GM12878 (cell line): ENCODE measurements around the gene UMAD1. TPM values are rescaled to one million over a fixed set of nuclear protein-coding genes. Genes with fewer than 3 reads are reported as not detected.

ENCODE experiments used
- ATAC-seq: fragments of 200-7000 bp; cut with Tn5 transposase; 3 replicates; pipeline ENCODE4 v1.9.1; 2020; ENCODE audit warnings: mild to moderate bottlenecking, moderate library complexity
- BruUV-seq: library from RNA; stranded (reverse); fragments of 400-500 nt; replicated peaks from 2 replicates; lab custom pipeline; 2021; lab: Mats Ljungman, UMichigan
- CTCF ChIA-PET: fragments of 300-600 bp; sonication (Branson Sonifier 250); formaldehyde crosslinking; extraction: SDS; loops from one replicate; lab custom pipeline; 2021; ENCODE audit warnings: inconsistent platforms; lab: Yijun Ruan, JAX
- POLR2A ChIA-PET: fragments of 350-600 bp; formaldehyde crosslinking; extraction: SDS; loops from one replicate; lab custom pipeline; 2021; ENCODE audit warnings: inconsistent platforms; lab: Charles Lee
- RAD21 ChIA-PET: fragments of 300-600 bp; sonication (Branson Sonifier 250); formaldehyde crosslinking; loops from one replicate; lab custom pipeline; 2023; ENCODE audit warnings: antibody characterized with exemption; ENCODE audit not compliant: unreplicated experiment; lab: Charles Lee
- SMC1A ChIA-PET: fragments of 300-600 bp; sonication (Branson Sonifier 250); formaldehyde crosslinking; loops from one replicate; lab custom pipeline; 2023; ENCODE audit not compliant: unreplicated experiment, uncharacterized antibody; lab: Charles Lee
- DNase-seq: peaks from one replicate; pipeline ENCODE4 v3.0.0-alpha.2; 2011; ENCODE audit warnings: low read depth, low spot score
- FAIRE-seq: peaks from 3 replicates; lab custom pipeline; 2011; peaks lifted over from hg19 to GRCh38; lab: Jason Lieb, UNC
- H2AFZ ChIP-seq: 2 replicates; pipeline ENCODE4 v1.6.0; 2011; ENCODE audit warnings: low read depth, low read length, control low read depth; ENCODE audit not compliant: control insufficient read depth
- H3K27ac ChIP-seq: 2 replicates; pipeline ENCODE4 v1.5.1; 2011; ENCODE audit warnings: control low read depth; ENCODE audit not compliant: control insufficient read depth, insufficient read depth
- H3K27me3 ChIP-seq, 2 experiments: replicated peaks in 1 of 2; 2 replicates each; pipeline versions ENCODE4 v1.6.0 to v1.6.1; 2011; ENCODE audit warnings: low read length in 1 of 2; ENCODE audit not compliant: control insufficient read depth in 2 of 2, insufficient read depth in 2 of 2
- H3K36me3 ChIP-seq, 2 experiments: 2 replicates each; pipeline ENCODE4 v1.5.1; 2011; ENCODE audit warnings: low read length in 1 of 2; ENCODE audit not compliant: control insufficient read depth in 2 of 2, insufficient read depth in 2 of 2
- H3K4me1 ChIP-seq: 2 replicates; pipeline ENCODE4 v1.6.1; 2011; ENCODE audit warnings: mild to moderate bottlenecking, low read length, moderate library complexity, mixed read lengths; ENCODE audit not compliant: control insufficient read depth, insufficient read depth
- H3K4me2 ChIP-seq: 2 replicates; pipeline ENCODE4 v1.6.0; 2011; ENCODE audit warnings: control low read depth; ENCODE audit not compliant: control insufficient read depth, insufficient read depth
- H3K4me3 ChIP-seq: fragments of 200-600 bp; sonication (generic); 2 replicates; pipeline ENCODE4 v1.5.1; 2016
- H3K79me2 ChIP-seq: 2 replicates; pipeline ENCODE4 v1.6.0; 2011; ENCODE audit warnings: low read length; ENCODE audit not compliant: control insufficient read depth, insufficient read depth
- H3K9ac ChIP-seq: 2 replicates; pipeline ENCODE4 v1.8.0; 2011; ENCODE audit warnings: low read length, control low read depth, mixed read lengths; ENCODE audit not compliant: control insufficient read depth, insufficient read depth
- H3K9me3 ChIP-seq: replicated peaks from 3 replicates; pipeline ENCODE4 v1.5.1; 2011; ENCODE audit warnings: mild to moderate bottlenecking, low read length; ENCODE audit not compliant: control insufficient read depth, insufficient read depth
- H4K20me1 ChIP-seq: 2 replicates; pipeline ENCODE4 v1.6.0; 2011; ENCODE audit not compliant: control insufficient read depth, insufficient read depth
- BCL3 ChIP-seq: IDR thresholded peaks from 2 replicates; pipeline ENCODE4 v1.6.1; 2011; ENCODE audit warnings: borderline replicate concordance, low read depth, mild to moderate bottlenecking, moderate library complexity, low read length; ENCODE audit not compliant: insufficient read depth, poor library complexity, severe bottlenecking
- DPF2 ChIP-seq: fragments of 450-650 bp; IDR thresholded peaks from 2 replicates; pipeline ENCODE4 v1.6.1; 2017; ENCODE audit warnings: mild to moderate bottlenecking
- ELK1 ChIP-seq: IDR thresholded peaks from 2 replicates; pipeline ENCODE4 v1.6.1; 2012; ENCODE audit warnings: low read depth, low read length, improper control_type of control experiment
- EP300 ChIP-seq, 2 experiments: fragments of 150-350 bp in 1 of 2; IDR thresholded peaks; 2 replicates each; pipeline ENCODE4 v1.6.1; 2011 to 2012; ENCODE audit warnings: low read depth in 2 of 2, low read length in 2 of 2, borderline replicate concordance in 1 of 2, improper control_type of control experiment in 1 of 2, inconsistent platforms in 1 of 2; ENCODE audit not compliant: control insufficient read depth in 1 of 2
- FOXK2 ChIP-seq: fragments of 450-650 bp; IDR thresholded peaks from 2 replicates; pipeline ENCODE4 v1.6.1; 2017; ENCODE audit warnings: mild to moderate bottlenecking, moderate library complexity
- HSF1 ChIP-seq: fragments of 150-350 bp; IDR thresholded peaks from 2 replicates; pipeline ENCODE4 v1.6.1; 2014; ENCODE audit warnings: mild to moderate bottlenecking, low read depth, low read length
- MEF2A ChIP-seq: IDR thresholded peaks from 2 replicates; pipeline ENCODE4 v1.6.1; 2011; ENCODE audit warnings: low read depth, mild to moderate bottlenecking, low read length, moderate library complexity; ENCODE audit not compliant: insufficient read depth
- MXI1 ChIP-seq: fragments of 150-350 bp; IDR thresholded peaks from 2 replicates; pipeline ENCODE4 v1.6.1; 2011; ENCODE audit warnings: low read depth, mild to moderate bottlenecking, inconsistent platforms, low read length, improper control_type of control experiment
- RAD21 ChIP-seq: IDR thresholded peaks from 2 replicates; pipeline ENCODE4 v1.6.1; 2011; ENCODE audit warnings: mild to moderate bottlenecking, low read depth, low read length, moderate library complexity; ENCODE audit not compliant: insufficient read depth
- RB1 ChIP-seq: fragments of 450-650 bp; formaldehyde crosslinking; IDR thresholded peaks from 2 replicates; pipeline ENCODE4 v1.6.1; 2017; ENCODE audit warnings: mild to moderate bottlenecking, borderline replicate concordance
- RFX5 ChIP-seq: IDR thresholded peaks from 2 replicates; pipeline ENCODE4 v1.6.1; 2011; ENCODE audit warnings: low read depth, low read length, improper control_type of control experiment
- SMC3 ChIP-seq: IDR thresholded peaks from 2 replicates; pipeline ENCODE4 v1.6.1; 2011; ENCODE audit warnings: low read length, improper control_type of control experiment, borderline replicate concordance
- TCF3 ChIP-seq: IDR thresholded peaks from 2 replicates; pipeline ENCODE4 v1.6.1; 2012; ENCODE audit warnings: low read depth, mild to moderate bottlenecking, low read length, borderline replicate concordance; ENCODE audit not compliant: insufficient read depth
- WGBS: methylation state at CpG from one replicate; pipeline ENCODE4 v1.1.6; 2016; ENCODE audit warnings: low lambda C conversion rate; ENCODE audit not compliant: insufficient replicate concordance, insufficient coverage; ENCODE audit errors: missing lambda C conversion rate; 5-methylcytosine and 5-hydroxymethylcytosine counted together
- in situ Hi-C: fragments of 300-500 bp; cut with MboI; formaldehyde crosslinking; loops from 9 replicates; pipeline ENCODE4 v1.14.3; 2018; ENCODE audit warnings: mixed read lengths
- intact Hi-C: fragments of 100-400 bp; cut with micrococcal nuclease; formaldehyde crosslinking; loops from one replicate; pipeline ENCODE4 v1.14.2; 2022; ENCODE audit not compliant: unreplicated experiment
- polyA plus RNA-seq, 11 experiments: library from polyadenylated mRNA; depleted of rRNA in 4 of 11; unstranded in 6 of 11; stranded (reverse) in 5 of 11; fragments of >200 nt; fragmentation: Nextera tagmentation in 4 of 11; fragmentation: Illumina TruSeq in 1 of 11; extraction: Ambion mirVana in 4 of 11; extraction: Trizol in 1 of 11; gene quantifications; 1 replicate in 1 of 11; 2 replicates in 10 of 11; pipeline versions ENCODE4 v1.2.1 to v1.2.3, GENCODE V29; 2011 to 2016; ENCODE audit warnings: inconsistent platforms in 2 of 11, missing spikeins in 2 of 11, low read depth in 1 of 11
- total RNA-seq, 4 experiments: library from RNA; depleted of rRNA in 3 of 4; stranded (reverse); fragments of >200 nt in 3 of 4; fragmentation: Illumina TruSeq in 1 of 4; extraction: Trizol in 1 of 4; gene quantifications; 2 replicates each; pipeline versions ENCODE4 v1.2.1 to v1.2.3, GENCODE V29; 2013 to 2021

The UMAD1 gene
- total and polyA plus RNA-seq, 10 of the 15 experiments (the other 5 are each of a cell fraction or from before 2014, with no cell fraction given), result 6.0 to 28.6 (median 9.3) TPM

- no peak for TF ChIP-seq SMC3
- no peak for TF ChIP-seq MXI1
- TF ChIP-seq BCL3, result no peak
- no peak for TF ChIP-seq FOXK2
- no peak for TF ChIP-seq MEF2A
- TF ChIP-seq, all 136 proteins: peak for 0
These were observed 266.8 kb downstream of the UMAD1 start (continued) for GRCh38 chr7:7907306-7907705.

- Histone ChIP-seq H4K20me1 (no peaks in the 10 kb centered on the region), H3K27ac (no peak overlapping the region), H3K4me3 (no peak overlapping the region), H3K9ac (no peak overlapping the region), H3K4me2 (no peak overlapping the region), H3K27me3 (no peaks in the 10 kb centered on the region), H3K36me3 (no peaks in the 10 kb centered on the region), H2AFZ (no peak overlapping the region), H3K9me3 (peaks cover 6% of the 10 kb centered on the region), H3K79me2 (no peaks in the 10 kb centered on the region), H3K4me1 (no peaks in the 10 kb centered on the region)
- no peak for DNase-seq
- TF ChIP-seq RFX5, result no peak
- TF ChIP-seq EP300 (IDR thresholded peaks at IDR 0.05; ENCODE audit: borderline replicate concordance in 1 of 2, control insufficient read depth in 1 of 2, low read depth in 2 of 2, low read length in 2 of 2), result no peak
- no peak for TF ChIP-seq RB1
- no peak for TF ChIP-seq TCF3
- TF ChIP-seq ELK1, result no peak
- no peak for TF ChIP-seq DPF2
- TF ChIP-seq RAD21, result no peak
- TF ChIP-seq HSF1, result no peak
- CTCF ChIA-PET, result interaction anchor here (0.6 to 4.9 kb wide), 5 partner anchors 10 to 153 kb away, joined by 3 to 19 read pairs (median 4); no protein-coding TSS in a partner anchor
- 66% methylated on average over 3 of the region's 3 CpGs for WGBS
- no peak for FAIRE-seq
- SMC1A ChIA-PET, result interaction anchor here (0.6 to 4.6 kb wide), 9 partner anchors 9 to 195 kb away, joined by 3 to 25 read pairs (median 3); no protein-coding TSS in a partner anchor
- POLR2A ChIA-PET, result interaction anchor here (0.7 to 1.3 kb wide), 3 partner anchors 9 to 262 kb away, joined by 3 to 4 read pairs (median 3); no protein-coding TSS in a partner anchor
- intact Hi-C loops, result no loop called here
- RAD21 ChIA-PET, result interaction anchor here (0.7 to 0.8 kb wide), 2 partner anchors 11 to 88 kb away, joined by 3 to 4 read pairs; no protein-coding TSS in a partner anchor
- in situ Hi-C loops, result no loop called here
- BruUV-seq, result no TSS peak
- no peak for ATAC-seq
These were observed 268.1 kb downstream of the UMAD1 start for GRCh38 chr7:7908622-7909145.
